Hepatocyte (in vitro differentiated cells): ENCODE data around the gene AGRN. TPM values are rescaled to one million over a fixed set of nuclear protein-coding genes. Genes with fewer than 3 reads are reported as not detected.
"Not testable (repeated sequence)": the region's sequence is repeated elsewhere in the genome, so short reads cannot be mapped to it uniquely, and the experiment has no call there.

Experiments
- DNase-seq: peaks from one replicate; pipeline ENCODE4 v3.0.0-alpha.2; 2016; ENCODE audit warnings: low spot score
- H2AFZ ChIP-seq: fragments of 200-600 bp; sonication (generic); 2 replicates; pipeline ENCODE4 v1.6.0; 2016; ENCODE audit warnings: antibody characterized with exemption, mild to moderate bottlenecking
- H3K27ac ChIP-seq: fragments of 200-600 bp; sonication (generic); 2 replicates; pipeline ENCODE4 v1.5.1; 2016; ENCODE audit warnings: mild to moderate bottlenecking
- H3K27me3 ChIP-seq: fragments of 200-600 bp; sonication (generic); 2 replicates; pipeline ENCODE4 v1.6.1; 2016
- H3K36me3 ChIP-seq: fragments of 200-600 bp; sonication (generic); replicated peaks from 2 replicates; pipeline ENCODE4 v1.5.1; 2016; ENCODE audit warnings: low read depth; ENCODE audit not compliant: insufficient read depth
- H3K4me1 ChIP-seq: fragments of 200-600 bp; sonication (generic); 2 replicates; pipeline ENCODE4 v1.5.1; 2016; ENCODE audit warnings: mild to moderate bottlenecking, moderate library complexity; ENCODE audit not compliant: insufficient read depth
- H3K4me2 ChIP-seq: fragments of 200-600 bp; sonication (generic); 2 replicates; pipeline ENCODE4 v1.6.0; 2016
- H3K4me3 ChIP-seq: fragments of 200-600 bp; sonication (generic); 2 replicates; pipeline ENCODE4 v1.5.1; 2016; ENCODE audit warnings: mild to moderate bottlenecking
- H3K79me2 ChIP-seq: fragments of 200-600 bp; sonication (generic); 2 replicates; pipeline ENCODE4 v1.6.0; 2017; ENCODE audit warnings: mild to moderate bottlenecking
- H3K9me2 ChIP-seq: fragments of 200-600 bp; sonication (generic); replicated peaks from 2 replicates; pipeline ENCODE4 v1.6.0; 2017; ENCODE audit warnings: mild to moderate bottlenecking; ENCODE audit not compliant: insufficient read depth
- H3K9me3 ChIP-seq: fragments of 200-600 bp; sonication (generic); 2 replicates; pipeline ENCODE4 v1.5.1; 2016; ENCODE audit warnings: low read depth, mild to moderate bottlenecking
- H4K20me1 ChIP-seq: fragments of 200-600 bp; sonication (generic); 2 replicates; pipeline ENCODE4 v1.6.0; 2016; ENCODE audit warnings: mild to moderate bottlenecking; ENCODE audit not compliant: insufficient read depth, poor library complexity, severe bottlenecking
- CTCF ChIP-seq: fragments of 200-600 bp; sonication (generic); IDR thresholded peaks from 2 replicates; pipeline ENCODE4 v1.5.1; 2016; ENCODE audit warnings: antibody characterized with exemption, mild to moderate bottlenecking; ENCODE audit not compliant: poor library complexity
- EZH2 ChIP-seq: fragments of 200-600 bp; sonication (generic); IDR thresholded peaks from 2 replicates; pipeline ENCODE4 v1.6.1; 2016; ENCODE audit warnings: antibody characterized with exemption, mild to moderate bottlenecking, borderline replicate concordance
- EZH2phosphoT487 ChIP-seq: fragments of 200-600 bp; sonication (generic); IDR thresholded peaks from one replicate; pipeline ENCODE4 v1.6.1; 2018; ENCODE audit warnings: antibody characterized with exemption, mild to moderate bottlenecking, low read depth, moderate library complexity; ENCODE audit not compliant: unreplicated experiment, severe bottlenecking
- WGBS: methylation state at CpG from one replicate; pipeline ENCODE4 v1.1.6; 2016; ENCODE audit warnings: low lambda C conversion rate; ENCODE audit errors: missing lambda C conversion rate; 5-methylcytosine and 5-hydroxymethylcytosine counted together
- polyA plus RNA-seq: library from polyadenylated mRNA; unstranded; fragments of >200 nt; fragmentation: Nextera tagmentation; extraction: Ambion mirVana; gene quantifications from 2 replicates; pipeline ENCODE4 v1.2.1, GENCODE V29; 2016
- total RNA-seq: library from RNA; depleted of rRNA; stranded (reverse); fragments of >200 nt; gene quantifications from 2 replicates; pipeline ENCODE4 v1.2.3, GENCODE V29; 2014

AGRN gene
- total and polyA plus RNA-seq, 2 experiments from 2014 or later: 53.3 to 81.8 TPM

DNA sequence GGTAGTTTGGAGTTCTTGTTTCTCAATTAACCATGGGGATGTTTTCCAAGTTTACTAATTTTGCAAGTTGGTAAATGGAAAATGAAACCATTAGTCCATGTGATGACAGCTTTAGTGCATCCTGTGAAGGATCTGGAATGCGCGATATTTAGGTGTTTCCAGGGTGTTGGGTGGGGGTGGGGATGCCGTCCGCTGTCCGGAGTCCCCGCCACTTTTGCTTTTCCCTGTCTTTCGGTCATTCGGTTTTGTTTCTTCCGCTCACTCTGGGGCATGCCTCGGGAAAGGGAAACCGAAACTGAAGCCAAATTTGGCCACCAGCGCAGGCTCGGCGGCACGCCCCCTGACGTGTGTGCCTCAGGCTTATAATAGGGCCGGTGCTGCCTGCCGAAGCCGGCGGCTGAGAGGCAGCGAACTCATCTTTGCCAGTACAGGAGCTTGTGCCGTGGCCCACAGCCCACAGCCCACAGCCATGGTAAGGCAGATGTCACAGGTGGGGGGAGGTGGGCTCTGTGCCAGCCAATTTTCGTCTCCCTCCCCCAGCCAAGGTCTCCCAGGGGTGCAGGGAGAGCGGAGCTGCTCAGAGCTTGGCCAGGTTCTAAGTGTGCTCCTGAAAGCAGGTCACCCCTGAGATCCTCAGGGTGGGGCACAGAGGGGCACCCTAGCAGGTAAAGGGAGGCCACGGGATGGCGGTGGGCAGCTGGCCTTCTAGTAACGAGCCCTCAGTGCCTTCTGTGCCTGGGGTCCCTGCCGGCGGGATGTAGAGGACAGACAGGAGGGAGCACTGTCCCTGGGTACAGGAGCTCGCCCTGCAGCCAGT, 6.6 kb upstream of the AGRN start, which contains the start of gene ISG15:
TSS of gene ISG15 (plus strand) at position 393 of the 817 bp plus-strand sequence. CDS start at position 470, 77 bp downstream.
- Histone ChIP-seq H3K4me3 (peak within 1 kb of the TSS; percentile 28), H3K27ac (peak within 1 kb of the TSS; percentile 72), H3K36me3 (no peaks in the 10 kb centered on the region), H3K27me3 (no peaks in the 10 kb centered on the region), H3K79me2 (no peaks in the 10 kb centered on the region), H2AFZ (peak within 1 kb of the TSS; percentile 53), H4K20me1 (no peaks in the 10 kb centered on the region), H3K9me2 (no peaks in the 10 kb centered on the region), H3K9me3 (no peaks in the 10 kb centered on the region), H3K4me1 (peaks cover 7% of the 10 kb centered on the region), H3K4me2 (peak within 1 kb of the TSS; percentile 96)
- TF ChIP-seq EZH2 (no peak), CTCF (no peak), EZH2phosphoT487 (no peak)
- peak; percentile 89 for DNase-seq
- 9% methylated on average over 29 of the region's 30 CpGs for WGBS

GRCh38 chr1:1013922-1014648, 5.8 kb upstream of the AGRN start:
- Histone ChIP-seq H3K9me2 (no peaks in the 10 kb centered on the region), H3K4me3 (peak overlapping the region; percentile 28), H2AFZ (peak overlapping the region; percentile 43), H3K4me2 (peak overlapping the region; percentile 96), H3K79me2 (no peaks in the 10 kb centered on the region), H3K36me3 (no peaks in the 10 kb centered on the region), H3K27ac (peak overlapping the region; percentile 72), H3K4me1 (peaks cover 10% of the 10 kb centered on the region), H3K27me3 (no peaks in the 10 kb centered on the region), H4K20me1 (no peaks in the 10 kb centered on the region), H3K9me3 (no peaks in the 10 kb centered on the region)
- DNase-seq: peak; percentile 24
- 69% methylated on average over 41 of the region's 41 CpGs for WGBS
- TF ChIP-seq EZH2phosphoT487: no peak
- TF ChIP-seq EZH2: no peak
- no peak for TF ChIP-seq CTCF

DNA sequence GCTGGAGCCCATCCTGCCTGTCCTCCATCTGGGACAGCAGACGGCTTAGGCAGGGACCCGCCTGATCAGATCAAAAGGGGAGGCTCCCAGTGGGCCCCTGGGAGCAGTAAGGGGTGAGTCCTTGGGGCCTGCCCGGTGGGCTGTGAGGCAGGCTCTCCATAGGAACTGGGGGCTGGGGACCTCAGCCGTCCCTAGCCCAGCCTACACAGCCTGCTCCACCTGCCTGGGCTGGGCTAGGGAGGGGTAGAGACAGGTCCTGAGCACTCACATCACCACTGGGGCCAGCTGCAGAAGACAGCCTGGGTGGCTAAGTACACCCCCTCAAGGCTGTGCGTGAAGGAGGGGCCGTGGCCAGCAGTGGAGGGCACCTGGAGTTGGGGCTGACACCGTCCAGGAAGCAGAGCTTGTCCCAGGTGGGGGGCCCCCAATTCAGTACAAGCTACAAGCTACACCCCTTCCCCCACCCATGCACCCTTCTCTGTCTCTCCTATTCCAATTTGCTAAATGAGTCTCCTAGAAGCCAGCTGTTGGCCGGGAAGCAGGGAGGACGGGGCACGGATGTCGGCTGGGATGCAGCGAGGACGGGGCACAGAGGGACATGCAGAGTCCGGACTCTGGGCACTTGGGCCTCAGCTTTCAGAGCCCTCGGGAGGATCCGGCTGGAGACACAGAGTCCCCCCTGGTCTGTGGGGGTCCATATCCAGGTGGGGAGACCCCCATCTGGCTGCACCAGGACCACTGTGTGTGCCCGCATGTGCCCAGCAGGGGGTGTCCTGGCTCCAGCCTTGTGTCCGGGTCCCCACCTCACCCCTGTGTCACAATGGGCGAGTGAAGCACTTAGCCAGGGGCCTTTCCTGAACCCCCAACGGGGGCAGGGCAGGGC, 4.9 kb upstream of the AGRN start:
- Histone ChIP-seq H3K4me3 (no peak overlapping the region), H3K9me3 (no peaks in the 10 kb centered on the region), H3K4me1 (peaks cover 11% of the 10 kb centered on the region), H3K27ac (no peak overlapping the region), H3K79me2 (no peaks in the 10 kb centered on the region), H3K4me2 (peak overlapping the region; percentile 96), H3K9me2 (no peaks in the 10 kb centered on the region), H4K20me1 (no peaks in the 10 kb centered on the region), H3K36me3 (no peaks in the 10 kb centered on the region), H2AFZ (no peak overlapping the region), H3K27me3 (no peaks in the 10 kb centered on the region)
- DNase-seq: peak; percentile 46
- TF ChIP-seq CTCF (peak; percentile 37), EZH2 (no peak), EZH2phosphoT487 (no peak)
- 82% methylated on average over 20 of the region's 20 CpGs for WGBS

DNA sequence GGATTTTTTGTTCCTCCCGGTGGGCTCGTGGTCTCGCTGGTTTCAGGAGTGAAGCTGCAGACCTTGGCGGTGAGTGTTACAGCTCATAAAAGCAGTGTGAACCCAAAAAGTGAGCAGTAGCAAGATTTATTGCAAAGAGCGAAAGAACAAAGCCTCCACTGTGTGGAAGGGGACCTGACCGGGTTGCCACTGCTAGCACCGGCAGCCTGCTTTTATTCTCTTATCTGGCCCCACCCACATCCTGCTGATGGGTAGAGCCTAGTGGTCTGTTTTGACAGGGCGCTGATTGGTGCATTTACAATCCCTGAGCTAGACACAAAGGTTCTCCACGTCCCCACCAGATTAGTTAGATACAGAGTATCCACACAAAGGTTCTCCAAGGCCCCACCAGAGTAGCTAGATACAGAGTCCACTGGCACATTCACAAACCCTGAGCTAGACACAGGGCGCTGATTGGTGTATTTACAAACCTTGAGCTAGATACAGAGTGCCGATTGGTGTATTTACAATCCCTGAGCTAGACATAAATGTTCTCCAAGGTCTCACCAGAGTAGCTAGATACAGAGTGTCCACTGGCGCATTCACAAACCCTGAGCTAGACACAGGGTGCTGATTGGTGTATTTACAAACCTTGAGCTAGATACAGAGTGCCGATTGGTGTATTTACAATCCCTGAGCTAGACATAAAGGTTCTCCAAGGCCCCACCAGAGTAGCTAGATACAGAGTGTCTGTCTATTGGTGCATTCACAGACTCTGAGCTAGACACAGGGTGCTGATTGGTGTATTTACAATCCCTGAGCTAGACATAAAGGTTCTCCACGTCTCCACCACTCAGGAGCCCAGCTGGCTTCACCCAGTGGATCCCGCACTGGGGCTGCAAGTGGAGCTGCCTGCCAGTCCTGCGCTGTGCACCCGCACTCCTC, 2.3 kb upstream of the AGRN start:
- 86% methylated on average over 16 of the region's 17 CpGs for WGBS
- H3K4me3 ChIP-seq, H3K27me3 ChIP-seq, H2AFZ ChIP-seq, H3K36me3 ChIP-seq, H3K9me2 ChIP-seq, H3K9me3 ChIP-seq, DNase-seq, H3K4me2 ChIP-seq, H4K20me1 ChIP-seq, H3K27ac ChIP-seq: not testable (repeated sequence)
- Histone ChIP-seq H3K79me2 (peaks cover 18% of the 10 kb centered on the region), H3K4me1 (peaks cover 27% of the 10 kb centered on the region)

GRCh38 chr1:1018321-1018685, 1.6 kb upstream of the AGRN start:
- not testable (repeated sequence) for H3K9me3 ChIP-seq, H2AFZ ChIP-seq, H3K36me3 ChIP-seq, DNase-seq, H4K20me1 ChIP-seq, H3K4me2 ChIP-seq, H3K9me2 ChIP-seq, H3K4me3 ChIP-seq, H3K27ac ChIP-seq, H3K27me3 ChIP-seq
- WGBS: 98% methylated on average over 25 of the region's 26 CpGs
- Histone ChIP-seq H3K79me2 (peaks cover 24% of the 10 kb centered on the region), H3K4me1 (peaks cover 27% of the 10 kb centered on the region)
